ENCODE measurements around the gene CLEC16A.
A peak's percentile ranks its signal among the peaks of the same experiment; 100 is the strongest.

CLEC16A gene

DNA sequence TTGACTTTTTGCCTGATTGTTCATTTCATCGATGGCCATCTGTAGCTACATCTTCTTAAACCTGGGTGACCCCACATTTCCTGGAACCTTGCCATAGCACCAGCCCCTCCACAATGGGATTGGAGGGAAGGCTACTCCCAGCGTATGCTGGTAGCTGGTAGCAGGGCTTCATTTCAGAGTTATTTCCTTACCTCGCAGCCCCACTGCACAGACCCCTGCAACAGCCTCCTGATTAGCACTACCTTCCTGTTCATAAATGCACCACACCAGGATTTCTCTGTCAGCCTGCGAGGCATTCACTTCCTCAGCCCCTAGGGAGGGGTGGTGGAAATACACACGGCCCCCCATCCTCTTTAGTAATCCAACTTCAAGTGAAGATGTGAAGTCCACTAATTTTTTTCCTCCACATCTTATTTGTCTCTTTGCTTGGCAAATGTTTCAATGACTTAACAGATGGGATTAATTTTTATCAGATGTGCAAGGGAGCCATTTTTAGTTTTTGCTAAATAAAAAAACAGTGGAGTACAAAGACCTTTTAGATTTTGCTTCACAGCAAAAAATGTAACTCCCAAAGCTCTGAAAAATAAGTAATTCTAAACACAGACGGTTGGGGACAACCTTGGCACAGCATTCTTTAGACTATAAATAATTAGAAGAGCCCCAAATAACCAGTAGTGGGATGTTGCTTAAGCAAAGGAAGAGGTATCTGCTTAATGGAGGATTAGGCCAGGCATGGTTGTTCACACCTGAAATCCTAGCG, 76.6 kb downstream of the CLEC16A start:
- no peak for DNase-seq
- Histone ChIP-seq H3K79me2 (ENCODE audit: control insufficient read depth, insufficient read depth, low read length) (no peaks in the 10 kb centered on the region), H3K18ac (ENCODE audit: low read length) (no peak overlapping the region), H3K79me1 (ENCODE audit: low read length) (no peaks in the 10 kb centered on the region), H4K8ac (ENCODE audit: low read depth, low read length) (no peak overlapping the region), H3K4me1 (ENCODE audit: control insufficient read depth, low read depth, low read length) (peaks cover 5% of the 10 kb centered on the region), H3K4me2 (ENCODE audit: low read length) (no peak overlapping the region), H2BK15ac (replicated peaks; ENCODE audit: low read depth) (no peak overlapping the region), H2BK120ac (ENCODE audit: low read depth, low read length) (no peak overlapping the region), H3K4ac (ENCODE audit: low read depth, low read length) (no peak overlapping the region), H4K5ac (ENCODE audit: low read length) (no peak overlapping the region), H3K23ac (ENCODE audit: low read length) (no peak overlapping the region), H3K27me3 (ENCODE audit: insufficient read depth, low read length, poor library complexity) (no peaks in the 10 kb centered on the region), H3K27ac (ENCODE audit: low read depth, low read length) (no peak overlapping the region), H3K56ac (ENCODE audit: low read length) (no peak overlapping the region), H2AK5ac (ENCODE audit: low read length) (no peak overlapping the region), H2BK5ac (ENCODE audit: low read length) (no peak overlapping the region), H3K4me3 (ENCODE audit: low read length) (no peak overlapping the region), H3K9ac (ENCODE audit: low read length) (no peak overlapping the region), H3K36me3 (ENCODE audit: control insufficient read depth, insufficient read depth, low read length) (no peaks in the 10 kb centered on the region)
- WGBS (ENCODE audit: extremely low coverage, insufficient coverage, low lambda C conversion rate), result no CpG with 5 or more reads among the region's 7 CpGs

DNA sequence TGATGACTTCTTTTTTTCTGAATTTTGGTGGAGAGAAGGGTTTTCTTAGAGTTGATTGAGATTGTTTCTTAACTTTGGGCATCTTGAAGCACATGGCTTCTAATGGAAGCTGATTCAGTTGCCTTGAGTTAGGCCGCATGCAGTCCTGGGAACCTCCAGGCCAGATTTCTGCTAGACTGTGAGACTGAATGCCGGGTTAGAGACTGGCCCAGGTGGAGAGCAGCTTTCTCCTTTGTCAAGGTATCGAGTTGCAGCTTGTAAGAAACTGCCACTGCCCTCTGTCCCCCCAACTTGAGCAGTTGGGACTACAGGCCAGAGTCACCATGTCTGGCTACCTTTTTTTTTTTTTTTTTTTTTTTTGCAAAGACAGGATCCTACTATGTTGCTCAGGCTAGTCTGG, 77.6 kb downstream of the CLEC16A start:
- no peak overlapping the region for H3K4me2 ChIP-seq (ENCODE audit: low read length)

DNA sequence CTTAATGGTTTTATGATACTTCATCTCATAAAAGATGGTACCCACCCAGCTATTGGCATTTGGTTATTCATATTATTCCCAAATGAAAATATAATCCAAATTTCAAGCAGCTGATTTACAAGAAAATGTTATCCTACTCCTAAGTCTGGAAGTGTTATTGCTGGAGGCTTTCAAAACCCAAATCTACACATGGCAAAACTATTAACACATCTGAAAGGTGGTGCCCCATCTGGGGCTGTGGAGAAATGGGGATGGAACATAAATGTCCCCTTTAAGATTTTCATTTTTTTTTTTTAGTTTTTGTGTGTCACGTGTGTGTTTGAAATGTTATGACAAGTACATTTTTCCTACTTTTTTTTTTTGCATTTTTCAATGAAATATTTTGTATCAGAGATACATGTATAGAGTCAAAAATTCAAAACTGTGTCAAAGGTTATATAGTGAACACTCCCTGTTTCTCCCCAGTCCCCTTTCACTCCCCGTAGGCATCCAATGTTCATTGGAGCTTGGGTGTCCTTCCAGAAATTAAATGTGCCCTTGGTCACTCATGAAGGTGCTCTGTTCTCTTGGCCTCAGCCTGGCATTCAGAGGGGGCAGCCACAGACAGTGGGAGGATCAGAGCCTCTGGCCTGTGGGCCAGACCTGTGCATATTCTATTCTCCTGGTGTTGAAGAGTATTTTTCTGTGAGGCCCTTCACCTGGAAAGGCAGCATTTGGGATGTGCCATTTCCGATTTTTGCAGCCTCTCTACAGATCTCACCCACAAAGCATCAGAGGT, 79.1 kb downstream of the CLEC16A start:
- Histone ChIP-seq H4K8ac (ENCODE audit: low read depth, low read length) (no peak overlapping the region), H4K5ac (ENCODE audit: low read length) (no peak overlapping the region), H3K9ac (ENCODE audit: low read length) (no peak overlapping the region), H3K79me1 (ENCODE audit: low read length) (no peaks in the 10 kb centered on the region), H3K4me1 (ENCODE audit: control insufficient read depth, low read depth, low read length) (peaks cover 5% of the 10 kb centered on the region), H3K27ac (ENCODE audit: low read depth, low read length) (no peak overlapping the region), H3K79me2 (ENCODE audit: control insufficient read depth, insufficient read depth, low read length) (no peaks in the 10 kb centered on the region), H2BK5ac (ENCODE audit: low read length) (no peak overlapping the region), H3K4ac (ENCODE audit: low read depth, low read length) (no peak overlapping the region), H2BK120ac (ENCODE audit: low read depth, low read length) (no peak overlapping the region), H3K4me2 (ENCODE audit: low read length) (no peak overlapping the region), H3K56ac (ENCODE audit: low read length) (no peak overlapping the region), H3K36me3 (ENCODE audit: control insufficient read depth, insufficient read depth, low read length) (no peaks in the 10 kb centered on the region), H3K23ac (ENCODE audit: low read length) (no peak overlapping the region), H2AK5ac (ENCODE audit: low read length) (no peak overlapping the region), H3K18ac (ENCODE audit: low read length) (no peak overlapping the region), H3K27me3 (ENCODE audit: insufficient read depth, low read length, poor library complexity) (no peaks in the 10 kb centered on the region), H3K4me3 (ENCODE audit: low read length) (no peak overlapping the region), H2BK15ac (replicated peaks; ENCODE audit: low read depth) (no peak overlapping the region)
- WGBS (ENCODE audit: extremely low coverage, insufficient coverage, low lambda C conversion rate), result no CpG with 5 or more reads among the region's 3 CpGs
- DNase-seq, result no peak

More for the DNA sequence above, 77.6 kb downstream of the CLEC16A start:
- H4K8ac ChIP-seq (ENCODE audit: low read depth, low read length), result no peak overlapping the region
- H3K9ac ChIP-seq (ENCODE audit: low read length), result no peak overlapping the region
- DNase-seq, result peak; percentile 9
- H3K56ac ChIP-seq (ENCODE audit: low read length), result no peak overlapping the region
- H3K79me1 ChIP-seq (ENCODE audit: low read length), result no peaks in the 10 kb centered on the region
- no peaks in the 10 kb centered on the region for H3K36me3 ChIP-seq (ENCODE audit: control insufficient read depth, insufficient read depth, low read length)
- no peak overlapping the region for H3K4me3 ChIP-seq (ENCODE audit: low read length)
- peaks cover 5% of the 10 kb centered on the region for H3K4me1 ChIP-seq (ENCODE audit: control insufficient read depth, low read depth, low read length)
- no peak overlapping the region for H2BK5ac ChIP-seq (ENCODE audit: low read length)
- H3K27ac ChIP-seq (ENCODE audit: low read depth, low read length), result no peak overlapping the region
- no peak overlapping the region for H3K4ac ChIP-seq (ENCODE audit: low read depth, low read length)
- H2BK15ac ChIP-seq (replicated peaks; ENCODE audit: low read depth), result no peak overlapping the region
- H3K23ac ChIP-seq (ENCODE audit: low read length), result no peak overlapping the region
- H2AK5ac ChIP-seq (ENCODE audit: low read length), result no peak overlapping the region
- no peak overlapping the region for H4K5ac ChIP-seq (ENCODE audit: low read length)
- H2BK120ac ChIP-seq (ENCODE audit: low read depth, low read length), result no peak overlapping the region
- no peaks in the 10 kb centered on the region for H3K79me2 ChIP-seq (ENCODE audit: control insufficient read depth, insufficient read depth, low read length)
- no peaks in the 10 kb centered on the region for H3K27me3 ChIP-seq (ENCODE audit: insufficient read depth, low read length, poor library complexity)
- WGBS (ENCODE audit: extremely low coverage, insufficient coverage, low lambda C conversion rate), result no CpG with 5 or more reads among the region's 3 CpGs
- H3K18ac ChIP-seq (ENCODE audit: low read length), result no peak overlapping the region

DNA sequence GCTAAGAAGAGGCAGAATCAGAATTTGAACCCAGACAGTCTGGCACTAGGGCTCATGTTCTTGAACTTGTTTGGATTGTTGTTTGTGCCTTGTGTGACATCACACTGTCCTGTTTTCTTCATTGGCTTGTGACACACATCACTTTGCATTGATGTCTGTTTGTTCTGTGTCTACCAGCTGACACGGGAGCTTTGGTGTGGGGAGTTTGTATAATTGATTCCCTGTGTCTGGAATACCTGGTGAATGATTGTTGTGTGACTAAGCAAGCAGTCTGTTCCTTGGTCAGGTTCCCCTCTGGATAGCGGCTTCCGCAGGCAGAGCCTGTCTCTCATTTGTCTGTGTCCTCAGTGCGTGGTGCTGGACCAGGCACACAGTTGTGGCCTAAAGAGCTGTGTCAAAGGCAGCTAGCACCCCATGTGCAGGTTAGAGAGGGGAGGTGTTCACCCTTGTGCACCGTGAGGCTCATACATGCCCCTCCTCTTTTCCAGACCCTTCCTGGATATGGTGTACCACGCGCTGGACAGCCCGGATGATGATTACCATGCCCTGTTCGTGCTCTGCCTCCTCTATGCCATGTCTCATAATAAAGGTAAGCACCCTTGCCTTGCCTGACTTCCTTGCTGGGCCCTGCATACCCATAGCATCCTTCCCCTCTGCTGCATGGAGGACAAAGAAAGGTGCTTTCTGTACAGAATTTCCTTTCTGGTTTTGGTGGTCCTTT, 80.1 kb downstream of the CLEC16A start:
- no peak overlapping the region for H2BK5ac ChIP-seq (ENCODE audit: low read length)
- no peak overlapping the region for H4K8ac ChIP-seq (ENCODE audit: low read depth, low read length)

DNA sequence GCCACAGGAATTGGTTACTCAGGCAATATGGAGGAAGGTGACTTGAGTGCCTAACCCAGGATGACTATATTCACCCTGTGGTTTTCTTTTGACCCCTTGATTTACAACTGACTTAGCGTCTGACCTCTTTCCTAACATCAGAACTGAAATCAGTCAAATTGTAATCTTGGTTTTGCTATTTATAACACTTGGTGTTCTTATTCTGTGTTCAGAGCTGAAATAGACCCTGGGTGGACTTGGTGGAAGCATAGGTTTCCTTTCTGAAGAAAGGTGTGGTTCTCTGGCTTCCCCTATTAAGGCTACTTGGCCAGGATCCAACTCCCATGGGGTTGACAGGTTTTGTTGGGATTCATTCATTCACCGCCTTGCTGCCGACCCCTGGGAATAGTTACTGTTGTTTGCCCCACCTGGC, 80.8 kb downstream of the CLEC16A start:
- Histone ChIP-seq H2BK15ac (replicated peaks; ENCODE audit: low read depth) (no peak overlapping the region), H3K4me3 (ENCODE audit: low read length) (no peak overlapping the region), H3K79me2 (ENCODE audit: control insufficient read depth, insufficient read depth, low read length) (no peaks in the 10 kb centered on the region), H2BK120ac (ENCODE audit: low read depth, low read length) (no peak overlapping the region), H2BK5ac (ENCODE audit: low read length) (no peak overlapping the region), H3K4me1 (ENCODE audit: control insufficient read depth, low read depth, low read length) (no peaks in the 10 kb centered on the region), H4K5ac (ENCODE audit: low read length) (no peak overlapping the region), H2AK5ac (ENCODE audit: low read length) (no peak overlapping the region), H3K56ac (ENCODE audit: low read length) (no peak overlapping the region), H3K27me3 (ENCODE audit: insufficient read depth, low read length, poor library complexity) (no peaks in the 10 kb centered on the region), H3K4me2 (ENCODE audit: low read length) (no peak overlapping the region), H4K8ac (ENCODE audit: low read depth, low read length) (no peak overlapping the region), H3K27ac (ENCODE audit: low read depth, low read length) (no peak overlapping the region), H3K79me1 (ENCODE audit: low read length) (peaks cover 2% of the 10 kb centered on the region), H3K23ac (ENCODE audit: low read length) (no peak overlapping the region), H3K18ac (ENCODE audit: low read length) (no peak overlapping the region), H3K4ac (ENCODE audit: low read depth, low read length) (no peak overlapping the region), H3K36me3 (ENCODE audit: control insufficient read depth, insufficient read depth, low read length) (no peaks in the 10 kb centered on the region), H3K9ac (ENCODE audit: low read length) (no peak overlapping the region)
- no CpG with 5 or more reads among the region's 3 CpGs for WGBS (ENCODE audit: extremely low coverage, insufficient coverage, low lambda C conversion rate)
- DNase-seq, result no peak

More for the DNA sequence above, 80.1 kb downstream of the CLEC16A start:
- Histone ChIP-seq H3K36me3 (ENCODE audit: control insufficient read depth, insufficient read depth, low read length) (no peaks in the 10 kb centered on the region), H3K23ac (ENCODE audit: low read length) (no peak overlapping the region), H2AK5ac (ENCODE audit: low read length) (no peak overlapping the region), H3K4me1 (ENCODE audit: control insufficient read depth, low read depth, low read length) (no peaks in the 10 kb centered on the region), H3K4me2 (ENCODE audit: low read length) (no peak overlapping the region), H3K4me3 (ENCODE audit: low read length) (no peak overlapping the region), H3K27me3 (ENCODE audit: insufficient read depth, low read length, poor library complexity) (no peaks in the 10 kb centered on the region), H4K5ac (ENCODE audit: low read length) (no peak overlapping the region), H3K4ac (ENCODE audit: low read depth, low read length) (no peak overlapping the region), H3K79me1 (ENCODE audit: low read length) (peaks cover 2% of the 10 kb centered on the region), H2BK120ac (ENCODE audit: low read depth, low read length) (no peak overlapping the region), H3K18ac (ENCODE audit: low read length) (no peak overlapping the region), H3K27ac (ENCODE audit: low read depth, low read length) (no peak overlapping the region), H3K9ac (ENCODE audit: low read length) (no peak overlapping the region), H2BK15ac (replicated peaks; ENCODE audit: low read depth) (no peak overlapping the region), H3K56ac (ENCODE audit: low read length) (no peak overlapping the region), H3K79me2 (ENCODE audit: control insufficient read depth, insufficient read depth, low read length) (no peaks in the 10 kb centered on the region)
- DNase-seq, result no peak
- no CpG with 5 or more reads among the region's 9 CpGs for WGBS (ENCODE audit: extremely low coverage, insufficient coverage, low lambda C conversion rate)
